HG03064 (cell line): ENCODE measurements around the gene TRIO.

Source experiments
- ATAC-seq: cut with Tn5 transposase; IDR thresholded peaks from one replicate; pipeline ENCODE4 v1.9.1; 2021; ENCODE audit warnings: low read depth; ENCODE audit not compliant: unreplicated experiment

Gene TRIO

DNA sequence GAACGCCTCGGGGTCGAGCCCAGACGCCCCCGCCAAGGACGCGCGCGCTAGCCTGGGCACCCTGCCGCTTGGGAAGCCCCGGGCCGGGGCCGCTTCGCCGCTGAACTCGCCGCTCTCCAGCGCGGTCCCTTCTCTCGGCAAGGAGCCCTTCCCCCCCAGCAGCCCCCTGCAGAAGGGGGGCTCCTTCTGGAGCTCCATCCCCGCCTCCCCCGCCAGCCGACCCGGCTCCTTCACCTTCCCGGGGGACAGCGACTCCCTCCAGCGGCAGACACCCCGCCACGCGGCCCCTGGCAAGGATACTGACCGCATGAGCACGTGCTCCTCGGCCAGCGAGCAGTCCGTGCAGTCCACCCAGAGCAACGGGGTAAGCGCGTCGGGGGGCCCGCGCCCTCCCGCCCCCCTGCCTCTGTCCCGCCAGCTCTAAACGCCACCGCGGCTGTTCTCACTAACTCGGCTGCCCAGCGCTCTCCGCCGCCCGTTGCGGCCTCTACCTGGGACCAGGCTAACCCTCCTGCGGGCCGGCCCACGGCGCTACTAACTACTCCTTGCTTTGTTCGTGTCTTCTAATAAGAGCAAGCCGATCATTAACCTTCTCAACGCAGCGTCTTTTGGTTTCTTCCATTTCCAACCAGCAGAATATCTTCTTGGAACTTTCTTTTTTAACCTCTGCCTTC is 344.9 kb downstream of the TRIO start:
- no peak for ATAC-seq

DNA sequence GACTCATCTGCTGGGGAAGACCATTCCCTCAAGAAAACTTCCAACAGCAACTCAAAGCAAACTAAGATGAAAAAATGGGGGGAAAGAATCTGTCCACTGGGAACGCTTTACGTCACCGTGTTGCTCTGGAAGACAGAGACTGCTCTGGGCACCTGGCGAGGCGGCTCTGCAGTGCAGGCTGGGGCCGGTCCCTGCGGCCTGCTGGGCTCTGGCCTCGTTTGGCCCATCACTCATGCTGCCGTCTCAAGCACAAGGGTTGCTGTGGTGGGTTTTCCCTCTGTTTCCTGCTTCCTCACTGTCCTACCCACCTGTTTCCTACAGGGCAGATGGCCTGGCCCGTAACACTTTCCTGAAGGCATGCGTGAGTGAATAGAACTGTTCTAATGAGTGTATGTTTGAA is 345.6 kb downstream of the TRIO start:
- ATAC-seq: no peak

DNA sequence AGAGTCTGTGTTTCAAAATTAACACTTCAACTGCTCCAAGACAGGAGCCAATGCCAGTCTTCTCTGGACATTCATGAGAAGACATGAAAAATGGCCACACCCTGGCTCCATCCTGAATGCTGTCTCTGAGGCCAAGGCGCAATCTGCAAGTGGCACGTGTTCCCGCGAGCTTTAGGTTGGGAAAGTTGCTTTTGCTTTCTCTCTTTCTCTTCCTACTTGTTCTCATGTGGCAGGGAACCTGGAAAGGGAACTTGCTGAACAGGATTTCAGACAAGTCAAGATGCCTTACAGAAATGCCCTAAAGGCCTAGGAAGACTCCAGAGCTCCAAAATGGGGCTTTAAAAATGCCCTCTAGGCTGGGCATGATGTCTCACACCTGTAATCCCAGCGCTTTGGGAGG is 346.5 kb downstream of the TRIO start:
- ATAC-seq: no peak

DNA sequence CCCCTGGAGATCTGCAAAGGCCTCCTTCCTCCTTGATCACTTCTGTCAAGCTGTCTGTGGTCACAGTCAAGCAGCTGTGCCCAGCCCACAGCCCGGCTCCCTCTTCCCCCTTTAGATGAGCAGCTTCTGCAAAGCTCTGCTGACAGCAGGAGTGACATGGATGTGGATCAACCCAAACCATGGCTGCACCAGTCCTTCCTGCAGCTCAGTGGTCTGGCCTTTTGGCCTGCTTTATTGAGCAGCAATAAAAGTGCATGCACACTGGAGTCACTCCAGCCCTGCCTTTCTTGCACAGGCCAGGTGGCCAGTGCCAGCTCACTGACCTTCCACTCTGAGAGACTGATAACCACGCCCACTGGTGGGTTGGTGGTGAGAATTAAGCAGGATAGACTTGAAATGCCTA is 347.2 kb downstream of the TRIO start:
- no peak for ATAC-seq

DNA sequence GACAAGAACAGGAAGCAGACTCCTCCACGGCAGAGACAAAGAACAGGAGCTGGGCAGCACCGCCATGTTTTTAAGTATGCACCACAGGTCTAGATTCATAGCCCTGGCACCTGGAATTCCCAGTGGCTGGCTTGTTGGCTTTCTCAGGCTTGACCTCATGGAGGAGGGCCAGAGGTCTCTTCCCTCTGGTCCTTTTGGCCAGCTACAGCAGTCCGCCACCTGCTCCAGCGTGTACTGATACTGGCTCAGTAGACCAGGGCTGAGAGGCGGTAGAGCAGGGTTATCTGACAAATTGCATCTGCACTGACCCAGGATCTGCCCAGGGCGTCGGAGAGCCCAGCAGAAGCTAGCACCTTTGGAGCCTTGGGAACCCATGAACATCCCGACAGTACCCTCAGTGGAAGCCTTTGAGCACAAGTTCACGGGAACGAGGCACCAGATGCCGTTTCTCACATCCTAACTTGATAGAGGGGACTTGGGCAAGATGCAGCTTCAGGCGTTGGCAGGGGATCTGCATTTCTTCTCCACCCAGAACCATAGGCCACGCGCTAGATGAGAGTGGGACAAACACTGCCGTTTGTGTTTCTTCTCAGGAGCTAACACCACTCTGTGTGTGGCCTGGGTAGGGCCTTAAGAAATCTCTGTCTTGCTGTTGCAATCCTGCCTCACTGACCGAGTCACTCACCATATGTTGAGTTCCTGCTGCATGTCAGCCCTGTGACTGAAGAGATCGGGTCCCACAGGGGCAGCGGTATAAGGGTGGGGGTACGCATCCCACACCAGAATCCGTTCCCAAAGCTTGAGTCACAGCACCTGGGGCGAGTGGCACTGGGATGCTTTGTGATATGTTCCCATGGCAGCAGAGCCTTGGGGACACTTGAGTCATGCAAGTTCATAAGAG is 348.1 kb downstream of the TRIO start:
- ATAC-seq: no peak

- ATAC-seq: no peak
Measured at GRCh38 chr5:14492331-14492964, 349.3 kb downstream of the TRIO start.

GRCh38 chr5:14495301-14495700 is 352.2 kb downstream of the TRIO start:
- no peak for ATAC-seq

GRCh38 chr5:14497311-14497710 is 354.2 kb downstream of the TRIO start:
- no peak for ATAC-seq

DNA sequence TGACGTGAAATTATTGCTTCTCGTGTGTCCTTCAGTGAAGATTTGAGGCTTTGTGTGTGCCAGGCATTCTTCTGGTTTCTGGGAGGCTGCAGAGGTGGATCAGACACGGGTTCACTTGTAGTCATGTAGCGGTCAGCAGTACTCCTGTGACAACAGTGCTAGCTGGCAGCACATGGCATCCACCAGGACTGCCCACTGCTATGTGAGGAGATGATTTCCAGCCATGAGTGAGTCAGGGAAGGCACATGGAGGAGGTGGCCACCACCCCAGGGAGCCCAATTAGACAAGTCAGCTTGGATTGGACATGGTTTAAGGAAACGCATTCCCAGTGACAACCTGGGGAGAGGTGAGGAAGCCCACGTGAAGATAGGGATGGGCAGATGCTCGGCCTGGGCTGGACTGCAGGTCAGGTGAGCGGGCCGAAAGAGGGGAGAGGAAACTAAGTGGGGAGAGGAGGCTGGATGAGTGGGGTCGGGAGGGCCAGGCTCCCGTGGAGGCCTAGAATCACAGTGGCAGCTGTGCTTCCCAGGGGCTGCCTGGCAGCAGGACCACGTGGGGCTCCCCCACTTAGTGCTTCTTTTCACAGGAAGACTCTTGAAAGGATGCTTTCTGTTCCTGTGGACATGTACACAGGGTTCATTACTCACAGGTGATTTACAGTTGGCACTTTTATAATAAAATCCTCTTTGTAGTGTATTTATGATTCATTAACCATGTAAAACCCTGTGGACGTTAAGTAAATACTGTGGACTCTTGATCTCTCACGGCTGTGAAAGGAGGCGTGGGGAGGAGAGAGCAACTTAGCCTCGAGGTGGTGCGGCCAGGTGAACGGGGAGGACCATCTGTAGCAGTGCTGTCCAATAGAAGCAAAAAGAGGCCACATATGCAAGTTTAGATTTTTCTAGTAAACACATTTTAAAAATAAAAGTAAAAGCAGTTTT is 358.5 kb downstream of the TRIO start:
- ATAC-seq: no peak

- ATAC-seq: no peak
Measured at GRCh38 chr5:14502294-14502690, 359.1 kb downstream of the TRIO start.

DNA sequence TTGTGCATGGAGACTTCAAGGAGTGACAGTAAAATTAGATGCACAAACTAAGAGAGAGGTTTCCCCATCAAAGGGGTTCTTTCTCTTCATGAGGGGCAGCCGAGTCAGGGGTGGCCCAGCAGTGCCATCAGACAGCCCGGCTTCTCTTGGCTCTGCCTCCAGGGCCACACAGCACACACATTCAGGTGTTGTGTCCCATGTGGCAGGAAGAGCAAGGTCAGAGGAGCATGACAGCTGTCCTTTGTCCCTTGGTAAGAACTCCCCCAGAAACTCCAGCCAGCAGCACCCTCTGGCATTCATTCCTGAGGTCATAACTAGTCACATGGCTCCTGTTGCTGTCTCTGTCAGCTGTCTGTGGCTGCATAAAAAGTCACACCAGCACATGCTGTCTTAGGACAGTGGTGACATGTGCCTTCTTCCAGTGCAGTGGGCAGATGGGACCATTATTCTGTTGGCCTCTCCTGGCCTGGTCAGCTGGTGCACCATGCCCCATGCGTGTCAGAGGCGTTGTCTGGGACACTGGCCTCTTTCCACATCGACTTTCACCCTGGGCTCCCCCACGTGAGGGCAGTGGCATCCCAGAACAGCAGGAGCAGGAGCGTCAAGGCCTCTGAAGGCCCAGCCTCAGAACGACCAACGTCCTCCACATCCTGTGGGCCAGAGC is 360.0 kb downstream of the TRIO start:
- no peak for ATAC-seq

DNA sequence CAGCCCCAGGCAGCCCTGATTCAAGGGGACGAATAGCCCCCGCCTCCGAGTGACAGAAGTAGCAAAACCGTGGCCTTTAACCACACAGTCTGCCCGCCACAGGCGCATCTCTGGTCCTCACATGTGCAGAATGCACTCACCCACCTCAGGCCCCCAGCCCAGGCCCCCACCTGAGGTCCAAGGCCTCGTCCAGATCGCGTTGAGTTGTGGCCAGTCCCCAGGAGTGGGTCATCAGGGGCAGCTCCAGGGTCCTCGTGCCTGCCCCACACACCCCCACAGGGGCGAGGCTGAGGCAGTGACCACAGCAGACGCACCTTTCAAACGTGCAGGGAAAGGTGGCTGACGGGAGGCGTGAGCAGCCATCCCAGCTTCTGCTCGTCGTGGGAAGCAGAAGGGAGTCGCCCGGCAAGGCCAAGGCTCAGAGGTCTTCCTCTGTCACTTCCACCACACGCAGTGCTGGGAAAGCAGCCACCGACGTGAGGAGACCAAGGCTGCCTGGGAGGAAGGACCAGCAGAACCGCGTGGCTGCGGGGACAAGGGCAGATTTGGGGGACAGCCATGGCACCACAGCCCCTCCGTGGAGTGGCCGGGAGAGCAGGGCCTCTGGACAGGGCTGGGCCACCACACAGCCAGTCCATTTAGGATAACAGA is 360.7 kb downstream of the TRIO start:
- ATAC-seq: no peak

DNA sequence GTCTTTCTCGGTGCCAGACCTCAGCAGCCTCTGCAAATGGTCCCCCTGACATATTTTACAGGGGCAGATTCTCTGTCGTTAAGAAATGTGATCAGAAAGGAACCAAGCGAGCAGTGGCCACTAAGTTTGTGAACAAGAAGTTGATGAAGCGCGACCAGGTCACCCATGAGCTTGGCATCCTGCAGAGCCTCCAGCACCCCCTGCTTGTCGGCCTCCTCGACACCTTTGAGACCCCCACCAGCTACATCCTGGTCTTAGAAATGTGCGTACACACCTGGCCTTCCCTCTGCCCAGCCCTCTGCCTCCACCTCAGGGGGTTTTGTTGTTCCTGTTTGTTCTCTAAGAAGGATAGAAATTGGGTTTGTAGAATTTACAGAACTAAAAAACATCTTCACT is 361.2 kb downstream of the TRIO start:
- no peak for ATAC-seq

DNA sequence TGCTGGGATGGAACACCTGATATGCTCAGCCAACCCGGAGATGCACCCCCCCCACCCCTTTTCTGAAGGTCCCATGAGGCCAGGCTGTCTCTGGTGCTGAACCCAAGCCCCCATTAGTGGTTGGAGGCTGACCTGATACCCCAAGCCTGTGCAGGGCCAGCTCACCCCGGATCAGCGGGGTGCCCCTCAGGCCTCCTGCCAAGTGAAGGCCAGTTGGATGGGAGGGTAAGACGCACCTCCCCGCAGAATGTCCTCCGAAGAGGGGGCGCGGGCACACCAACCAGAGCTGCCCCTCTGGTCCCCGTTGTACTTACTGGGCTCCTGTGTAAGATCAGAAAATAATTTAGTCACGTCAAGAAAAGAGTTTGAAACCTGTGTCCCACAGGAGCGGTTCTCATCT is 361.7 kb downstream of the TRIO start:
- ATAC-seq: no peak

DNA sequence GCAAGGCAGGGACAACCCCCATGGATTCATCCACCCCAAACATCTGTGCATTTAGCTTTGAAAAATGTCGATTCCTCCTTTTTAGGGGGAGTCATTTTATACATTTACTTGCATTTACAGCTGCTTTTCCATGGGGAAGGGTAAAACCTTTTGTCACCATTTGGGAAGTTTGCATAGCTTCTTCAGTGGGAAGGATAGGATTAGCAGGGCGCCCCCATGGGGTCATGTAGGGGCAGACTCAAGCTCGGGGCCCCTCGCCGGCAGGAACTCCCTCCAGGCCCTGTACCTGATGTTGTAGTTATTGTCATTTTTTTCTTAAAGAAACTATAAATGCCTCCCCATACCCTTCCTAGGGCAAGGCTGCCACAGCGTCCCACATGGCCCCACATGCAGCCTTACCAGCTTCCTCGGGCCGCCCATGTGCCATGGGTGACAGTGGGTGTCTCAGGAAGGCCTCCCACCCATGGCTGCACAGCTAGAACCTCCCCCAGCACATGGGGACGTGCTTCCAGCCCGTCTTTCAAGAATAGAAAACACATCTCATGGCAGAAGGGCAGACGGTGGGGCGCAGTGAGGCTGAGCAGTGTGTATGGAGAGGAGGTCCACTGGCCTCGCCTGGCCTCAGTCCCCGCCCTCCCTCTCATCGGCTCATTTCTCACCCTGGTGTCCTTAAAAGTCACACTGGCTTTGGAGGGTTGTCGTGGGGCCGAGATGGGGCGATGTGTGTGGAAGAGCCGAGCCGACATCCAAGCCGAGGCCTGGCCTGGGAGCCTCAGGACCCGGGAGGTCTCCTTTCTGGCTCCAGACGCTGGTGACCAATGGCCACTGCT is 362.4 kb downstream of the TRIO start:
- no peak for ATAC-seq

- ATAC-seq: no peak
Measured at GRCh38 chr5:14506140-14506538, 363.0 kb downstream of the TRIO start.

DNA sequence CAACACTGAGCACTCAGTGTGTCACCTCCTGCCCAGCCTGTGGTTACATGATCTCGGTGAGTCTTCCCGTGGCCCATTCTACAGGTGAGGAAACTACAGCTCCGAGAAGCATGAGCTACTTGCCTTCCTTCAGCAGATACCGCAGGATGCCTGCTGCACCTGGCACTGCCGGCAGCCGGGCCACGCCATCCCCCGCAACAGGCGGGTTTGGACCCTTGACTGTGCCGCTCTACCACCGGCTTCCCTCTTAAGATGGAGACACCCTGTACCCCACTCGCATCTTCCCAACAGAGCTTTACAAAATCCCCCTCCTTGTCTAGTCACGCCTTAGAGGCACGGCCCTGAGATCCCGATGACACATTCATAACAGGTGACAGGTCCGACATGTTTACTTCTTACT is 363.5 kb downstream of the TRIO start:
- no peak for ATAC-seq

DNA sequence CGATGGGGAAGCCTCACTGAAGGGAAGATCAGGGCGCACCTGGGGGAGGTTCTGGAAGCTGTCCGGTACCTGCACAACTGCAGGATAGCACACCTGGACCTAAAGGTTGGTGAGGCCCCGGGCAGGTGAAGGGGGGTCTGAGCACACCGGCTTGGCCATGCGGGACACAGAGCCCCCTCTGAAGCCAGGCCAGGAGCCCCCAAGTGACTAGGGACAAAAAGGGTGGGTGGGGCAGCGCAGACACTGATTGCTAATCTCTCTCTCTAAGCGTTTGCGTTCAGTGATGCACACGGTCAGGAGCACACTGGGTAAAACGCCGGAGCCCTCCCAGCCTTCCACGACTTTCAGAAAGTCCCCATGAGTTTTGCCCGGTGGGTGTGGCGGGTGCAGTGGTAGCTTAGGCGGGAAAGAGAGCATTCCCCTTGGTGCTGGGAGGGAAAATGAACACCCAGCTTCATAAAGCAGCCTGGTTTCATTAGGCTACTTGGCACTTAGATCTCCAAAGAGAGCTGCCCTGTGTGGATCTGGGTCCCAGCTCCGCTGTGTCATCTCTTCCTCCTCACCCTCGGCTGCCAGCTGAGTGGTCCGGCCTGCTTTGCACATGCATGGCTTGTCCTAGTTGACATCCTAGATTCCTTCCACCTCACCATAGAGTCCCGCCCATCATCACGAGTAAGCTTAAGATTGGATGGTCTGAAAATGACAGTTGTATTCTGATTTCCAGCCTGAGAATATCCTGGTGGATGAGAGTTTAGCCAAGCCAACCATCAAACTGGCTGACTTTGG is 364.2 kb downstream of the TRIO start:
- ATAC-seq: no peak
